ENCODE results near the gene TIMM8A.

TIMM8A gene, protein sequence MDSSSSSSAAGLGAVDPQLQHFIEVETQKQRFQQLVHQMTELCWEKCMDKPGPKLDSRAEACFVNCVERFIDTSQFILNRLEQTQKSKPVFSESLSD

DNA sequence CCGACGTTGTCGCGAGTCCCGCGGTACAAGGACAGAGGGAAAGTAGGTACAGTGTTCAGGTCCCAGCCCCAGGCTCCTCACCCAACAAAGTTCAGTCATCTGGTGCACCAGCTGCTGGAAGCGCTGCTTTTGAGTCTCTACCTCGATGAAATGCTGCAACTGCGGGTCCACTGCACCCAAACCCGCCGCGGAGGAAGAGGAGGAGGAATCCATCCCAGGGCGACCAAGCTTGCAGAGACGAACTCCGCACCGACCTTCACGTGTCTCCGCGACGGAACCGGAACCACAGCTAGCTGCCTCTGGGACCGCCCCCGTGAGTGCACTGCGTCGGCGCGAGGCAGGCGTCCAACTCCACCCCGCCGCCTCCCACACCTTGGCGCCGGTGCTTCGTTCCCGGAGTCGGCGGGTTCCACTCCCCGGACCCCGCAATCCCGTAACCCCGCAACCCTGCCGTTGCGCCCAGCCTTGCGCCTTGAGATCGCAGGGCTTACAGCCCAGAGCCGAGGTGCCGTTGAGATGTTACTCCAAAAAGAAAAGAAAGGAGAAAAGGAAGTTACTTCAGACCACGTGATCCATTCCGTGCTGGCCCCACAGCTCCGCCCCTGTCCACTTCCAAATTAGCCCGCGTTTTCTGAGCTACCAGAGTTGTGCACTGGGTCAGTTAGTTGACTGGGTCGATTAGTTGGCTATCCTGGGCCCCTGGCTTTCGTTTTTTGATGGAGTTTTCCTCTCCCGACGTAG, at the start of gene TIMM8A:
Gene TIMM8A, minus strand, starts transcription at position 291 of the 741 bp plus-strand sequence. Its CDS starts 78 bp downstream, at position 213.
- no peaks in the 10 kb centered on the region for H3K27me3 ChIP-seq (ENCODE audit: insufficient read depth, poor library complexity, severe bottlenecking)
- ATAC-seq (ENCODE audit: low read depth) (peak; percentile 92), DNase-seq (ENCODE audit: low spot score) (peak; percentile 70)
- no peaks in the 10 kb centered on the region for H3K36me3 ChIP-seq (ENCODE audit: low read depth)
- H3K4me3 ChIP-seq (ENCODE audit: severe bottlenecking): peak within 1 kb of the TSS; percentile 64
- TF ChIP-seq, protein P1, sequence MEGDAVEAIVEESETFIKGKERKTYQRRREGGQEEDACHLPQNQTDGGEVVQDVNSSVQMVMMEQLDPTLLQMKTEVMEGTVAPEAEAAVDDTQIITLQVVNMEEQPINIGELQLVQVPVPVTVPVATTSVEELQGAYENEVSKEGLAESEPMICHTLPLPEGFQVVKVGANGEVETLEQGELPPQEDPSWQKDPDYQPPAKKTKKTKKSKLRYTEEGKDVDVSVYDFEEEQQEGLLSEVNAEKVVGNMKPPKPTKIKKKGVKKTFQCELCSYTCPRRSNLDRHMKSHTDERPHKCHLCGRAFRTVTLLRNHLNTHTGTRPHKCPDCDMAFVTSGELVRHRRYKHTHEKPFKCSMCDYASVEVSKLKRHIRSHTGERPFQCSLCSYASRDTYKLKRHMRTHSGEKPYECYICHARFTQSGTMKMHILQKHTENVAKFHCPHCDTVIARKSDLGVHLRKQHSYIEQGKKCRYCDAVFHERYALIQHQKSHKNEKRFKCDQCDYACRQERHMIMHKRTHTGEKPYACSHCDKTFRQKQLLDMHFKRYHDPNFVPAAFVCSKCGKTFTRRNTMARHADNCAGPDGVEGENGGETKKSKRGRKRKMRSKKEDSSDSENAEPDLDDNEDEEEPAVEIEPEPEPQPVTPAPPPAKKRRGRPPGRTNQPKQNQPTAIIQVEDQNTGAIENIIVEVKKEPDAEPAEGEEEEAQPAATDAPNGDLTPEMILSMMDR (IDR thresholded peaks at IDR 0.05; ENCODE audit: poor library complexity, severe bottlenecking): no peak
- peak within 1 kb of the TSS; percentile 57 for H3K27ac ChIP-seq (ENCODE audit: poor library complexity, severe bottlenecking)
- no peaks in the 10 kb centered on the region for H3K9me3 ChIP-seq (ENCODE audit: severe bottlenecking)
- no peaks in the 10 kb centered on the region for H3K4me1 ChIP-seq (ENCODE audit: insufficient read depth, poor library complexity, severe bottlenecking)

DNA sequence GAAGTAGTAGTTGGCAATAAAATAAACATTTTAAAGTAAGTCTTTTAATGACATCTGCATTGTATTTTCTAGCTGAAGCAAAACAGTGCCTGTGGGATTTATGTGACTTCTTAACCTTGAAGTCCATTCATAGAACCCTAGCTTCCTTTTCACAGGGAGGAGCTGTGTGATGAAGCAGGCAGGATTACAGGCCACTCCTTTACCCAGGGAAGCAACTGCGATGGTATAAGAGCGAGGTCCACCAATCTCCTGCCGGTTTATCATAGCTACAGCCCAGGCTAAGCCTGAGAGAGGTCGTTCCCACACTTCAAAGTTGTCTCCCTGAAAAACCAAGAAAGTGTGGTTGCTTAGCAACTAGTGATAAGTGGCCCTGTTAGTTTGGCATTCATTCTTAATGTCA, 49.2 kb upstream of the TIMM8A start:
- peaks cover 34% of the 10 kb centered on the region for H3K36me3 ChIP-seq (ENCODE audit: low read depth)
- no peak overlapping the region for H3K27ac ChIP-seq (ENCODE audit: poor library complexity, severe bottlenecking)
- H3K4me1 ChIP-seq (ENCODE audit: insufficient read depth, poor library complexity, severe bottlenecking): no peaks in the 10 kb centered on the region
- TF ChIP-seq, protein P1 (IDR thresholded peaks at IDR 0.05; ENCODE audit: poor library complexity, severe bottlenecking): no peak
- H3K27me3 ChIP-seq (ENCODE audit: insufficient read depth, poor library complexity, severe bottlenecking): no peaks in the 10 kb centered on the region
- H3K4me3 ChIP-seq (ENCODE audit: severe bottlenecking): no peak overlapping the region
- no peak for DNase-seq (ENCODE audit: low spot score)
- peak; percentile 31; the same call in 2 of the 3 replicates for ATAC-seq (ENCODE audit: low read depth)
- no peaks in the 10 kb centered on the region for H3K9me3 ChIP-seq (ENCODE audit: severe bottlenecking)

DNA sequence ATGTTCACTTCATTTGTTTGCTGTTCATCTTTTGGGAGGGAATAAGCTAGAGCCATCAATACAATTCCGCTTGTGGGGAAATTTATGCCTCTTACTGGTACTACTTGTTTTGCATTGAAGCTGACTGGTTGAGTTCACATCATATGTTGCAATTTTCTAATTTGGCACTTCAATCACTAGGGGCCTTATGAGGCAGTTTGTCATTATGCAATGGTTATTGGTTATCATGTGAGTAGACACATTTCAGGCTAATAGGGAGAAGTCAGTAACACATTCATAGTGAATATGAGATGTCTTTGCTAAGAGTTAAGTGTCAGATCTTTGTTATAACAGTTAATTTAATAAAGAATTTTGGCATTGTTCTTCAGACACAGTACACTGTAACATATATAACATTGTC, 47.2 kb upstream of the TIMM8A start:
- DNase-seq (ENCODE audit: low spot score): no peak
- no peak overlapping the region for H3K27ac ChIP-seq (ENCODE audit: poor library complexity, severe bottlenecking)
- no peaks in the 10 kb centered on the region for H3K27me3 ChIP-seq (ENCODE audit: insufficient read depth, poor library complexity, severe bottlenecking)
- TF ChIP-seq, protein P1 (IDR thresholded peaks at IDR 0.05; ENCODE audit: poor library complexity, severe bottlenecking): no peak
- H3K4me3 ChIP-seq (ENCODE audit: severe bottlenecking): no peak overlapping the region
- peak; percentile 21; the same call in 1 of the 3 replicates for ATAC-seq (ENCODE audit: low read depth)
- peaks cover 52% of the 10 kb centered on the region for H3K36me3 ChIP-seq (ENCODE audit: low read depth)
- no peaks in the 10 kb centered on the region for H3K4me1 ChIP-seq (ENCODE audit: insufficient read depth, poor library complexity, severe bottlenecking)
- no peaks in the 10 kb centered on the region for H3K9me3 ChIP-seq (ENCODE audit: severe bottlenecking)

DNA sequence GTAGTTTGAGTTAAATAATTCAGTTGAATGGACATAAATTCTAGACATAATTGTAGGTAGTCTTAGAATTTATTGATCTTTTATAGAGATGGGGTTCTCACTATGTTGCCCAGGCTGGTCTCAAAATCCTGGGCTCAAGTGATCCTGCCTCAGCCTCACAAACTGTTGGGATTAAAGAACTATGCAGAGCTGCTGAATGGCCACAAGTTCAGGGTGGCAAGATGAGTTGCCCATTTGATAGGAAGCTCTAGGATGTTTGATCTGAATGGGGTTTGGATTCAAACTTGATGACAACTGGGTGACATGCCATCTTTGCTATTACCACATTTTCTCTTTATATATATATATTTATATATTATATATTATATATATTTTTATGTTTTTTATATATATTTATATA, 45.8 kb upstream of the TIMM8A start:
- TF ChIP-seq, protein P1 (IDR thresholded peaks at IDR 0.05; ENCODE audit: poor library complexity, severe bottlenecking): no peak
- ATAC-seq (ENCODE audit: low read depth) (no peak), DNase-seq (ENCODE audit: low spot score) (no peak)
- H3K4me1 ChIP-seq (ENCODE audit: insufficient read depth, poor library complexity, severe bottlenecking): no peaks in the 10 kb centered on the region
- H3K36me3 ChIP-seq (ENCODE audit: low read depth): peaks cover 52% of the 10 kb centered on the region
- H3K9me3 ChIP-seq (ENCODE audit: severe bottlenecking): no peaks in the 10 kb centered on the region
- H3K27ac ChIP-seq (ENCODE audit: poor library complexity, severe bottlenecking): peak overlapping the region; percentile 75
- no peak overlapping the region for H3K4me3 ChIP-seq (ENCODE audit: severe bottlenecking)
- H3K27me3 ChIP-seq (ENCODE audit: insufficient read depth, poor library complexity, severe bottlenecking): no peaks in the 10 kb centered on the region
